HuH-7.5 (cell line): ENCODE data around the gene JDP2.
"Not testable (repeated sequence)": the region's sequence is repeated elsewhere in the genome, so short reads cannot be mapped to it uniquely, and the experiment has no call there.

Experiments used
- DNase-seq: peaks from one replicate; pipeline ENCODE4 v3.0.0; 2011; ENCODE audit warnings: low spot score

Gene JDP2

DNA sequence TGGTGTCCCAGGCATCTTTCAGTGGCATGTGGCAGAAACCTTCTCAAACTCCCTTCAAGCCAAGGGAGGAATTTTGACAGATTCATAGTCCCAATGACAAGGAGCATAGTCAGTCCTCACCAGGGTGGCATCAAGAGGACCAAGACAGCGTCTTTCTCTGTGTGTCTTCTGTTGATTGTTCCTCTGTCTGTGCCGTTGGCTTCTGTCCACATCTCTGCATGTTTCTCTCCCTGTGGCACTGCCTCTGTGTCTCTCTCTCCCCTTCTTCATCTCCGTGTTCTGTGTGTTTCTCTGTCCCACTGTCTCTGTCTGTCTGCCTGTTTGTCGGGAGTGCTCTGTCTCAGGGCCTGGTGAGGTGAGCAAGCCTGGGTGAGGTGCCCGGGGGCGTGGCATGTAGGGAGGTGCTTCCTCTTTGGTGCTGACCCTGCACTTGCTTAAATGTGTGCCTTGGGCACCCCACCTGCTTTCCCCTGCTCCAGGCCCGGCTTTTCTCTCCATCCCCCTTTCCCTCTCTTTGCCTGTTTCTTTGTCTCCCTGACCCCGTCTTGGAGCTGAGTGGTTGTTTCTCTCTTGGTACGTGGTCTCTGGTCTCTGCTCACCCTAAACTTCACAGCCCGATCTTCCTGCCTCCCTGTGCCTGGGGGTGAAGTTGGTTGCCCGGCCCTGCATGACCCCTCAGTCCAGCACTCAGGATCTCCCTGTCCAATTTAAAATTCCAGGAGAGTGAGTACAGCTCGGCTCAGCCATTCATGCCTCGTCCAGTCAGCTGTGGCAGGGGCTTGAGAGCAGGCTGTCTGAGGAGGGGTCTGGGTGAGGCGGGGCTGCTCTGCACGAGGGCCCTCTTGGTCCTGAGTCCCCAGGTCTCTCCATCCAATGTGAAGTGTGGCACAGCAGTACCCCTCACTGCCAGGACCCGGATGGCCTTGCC, 28.5 kb downstream of the JDP2 start:
- DNase-seq: no peak

DNA sequence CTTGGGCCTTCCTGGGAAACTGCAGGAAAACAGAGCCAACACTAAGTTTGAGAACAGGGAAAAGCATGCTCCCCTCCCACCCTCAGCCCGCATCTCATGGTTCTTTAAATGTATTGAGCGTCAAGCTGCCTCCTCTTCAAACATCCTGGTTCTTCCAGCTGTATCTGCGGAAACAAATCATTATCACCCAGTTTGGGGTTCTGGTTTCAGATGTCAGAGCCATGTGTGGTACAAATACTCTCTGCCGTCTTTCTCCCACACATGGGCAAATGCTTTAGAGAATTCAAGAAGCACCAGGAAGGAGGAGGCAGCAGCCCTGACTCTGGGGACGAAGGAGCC, 29.1 kb downstream of the JDP2 start:
- no peak for DNase-seq

DNA sequence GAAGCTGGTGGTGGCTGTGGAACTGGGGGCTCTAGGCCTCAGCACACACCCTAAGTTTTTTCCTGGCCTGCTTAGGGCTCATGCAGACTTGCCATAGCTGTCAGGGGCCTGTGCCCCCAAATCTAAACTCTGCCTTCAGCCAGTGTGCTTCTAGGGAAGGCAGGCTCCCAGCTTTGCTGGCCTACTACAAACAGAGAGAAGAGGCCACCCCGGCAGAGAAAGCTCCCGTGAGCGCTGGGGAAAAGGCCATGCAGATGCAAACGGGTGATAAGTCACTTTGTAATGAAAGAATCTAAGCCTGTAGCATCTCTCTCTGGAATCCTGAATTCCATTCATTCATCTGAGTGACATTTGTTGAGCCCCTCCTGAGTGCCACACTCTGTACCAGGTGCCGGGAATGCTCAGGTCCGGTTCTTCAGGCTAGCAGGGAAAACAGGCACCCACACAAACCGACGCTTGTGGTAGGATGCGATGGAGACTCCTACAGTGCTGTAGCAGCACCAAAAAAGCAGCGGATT, 29.9 kb downstream of the JDP2 start:
- no peak for DNase-seq

DNA sequence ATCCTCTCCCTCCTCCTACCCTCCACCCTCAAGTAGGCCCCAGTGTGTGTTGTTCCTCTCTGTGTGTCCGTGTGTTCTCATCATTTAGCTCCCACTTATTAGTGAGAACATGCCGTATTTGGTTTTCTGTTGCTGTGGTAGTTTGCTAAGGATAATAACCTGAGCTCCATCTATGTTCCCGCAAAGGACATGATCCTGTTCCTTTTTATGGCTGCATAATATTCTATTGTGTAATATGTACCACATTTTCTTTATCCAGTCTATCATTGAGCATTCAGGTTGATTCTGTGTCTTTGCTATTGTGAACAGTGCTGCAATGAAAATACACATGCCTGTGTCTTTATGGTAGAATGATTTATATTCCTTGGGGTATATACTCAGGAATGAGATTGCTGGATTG, 30.5 kb downstream of the JDP2 start:
- DNase-seq: no peak

DNA sequence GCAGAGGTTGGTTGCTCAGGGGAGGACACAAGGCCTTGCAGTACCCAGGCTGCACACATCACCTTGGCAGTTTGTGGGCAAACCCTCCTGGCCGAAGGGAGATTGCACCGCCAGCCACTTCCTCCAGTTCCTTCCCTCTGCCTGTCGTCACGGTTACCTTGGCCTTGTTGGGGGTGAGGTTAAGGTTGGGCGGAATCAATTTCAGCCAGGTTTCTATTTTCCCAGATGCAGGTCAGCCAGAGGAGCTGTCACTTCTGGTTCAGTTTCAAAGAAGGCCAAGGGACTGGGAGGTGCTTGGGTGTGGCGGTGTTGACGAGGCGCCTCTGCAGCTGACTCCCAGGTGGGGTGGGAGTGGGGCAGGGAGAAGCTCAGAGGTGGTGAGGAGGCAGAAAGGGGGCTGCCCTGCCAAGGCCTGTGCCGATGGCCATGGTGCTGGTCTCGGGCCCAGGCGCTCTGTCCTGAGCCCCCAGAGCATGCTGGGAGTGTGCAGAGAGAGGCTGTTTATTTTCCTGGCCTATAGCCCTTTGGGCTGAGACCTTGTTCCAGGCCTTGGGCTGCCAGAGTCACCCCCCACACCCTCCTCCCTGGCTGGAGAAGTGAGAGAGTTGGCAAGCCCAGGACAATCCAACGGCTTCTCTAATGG, 31.4 kb downstream of the JDP2 start:
- no peak for DNase-seq

DNA sequence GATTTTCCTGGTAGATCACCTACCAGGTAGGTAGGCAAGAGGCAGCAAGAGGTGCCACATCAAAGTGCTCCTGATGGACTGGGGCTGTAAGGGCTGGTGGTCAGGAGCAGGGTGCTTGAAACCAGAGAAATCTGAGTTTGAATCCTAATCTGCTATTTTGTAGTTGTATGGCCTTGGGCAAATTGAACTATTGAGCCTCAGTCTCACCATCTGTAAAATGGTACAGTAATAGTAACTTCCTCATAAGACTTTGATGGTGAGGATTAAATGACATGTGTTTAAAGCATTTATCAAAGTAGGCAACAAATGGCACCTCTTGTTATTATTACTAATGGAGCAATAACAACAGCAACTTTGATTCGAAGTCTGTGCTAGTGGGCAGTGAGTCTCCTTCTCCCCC, 32.0 kb downstream of the JDP2 start:
- DNase-seq: no peak

DNA sequence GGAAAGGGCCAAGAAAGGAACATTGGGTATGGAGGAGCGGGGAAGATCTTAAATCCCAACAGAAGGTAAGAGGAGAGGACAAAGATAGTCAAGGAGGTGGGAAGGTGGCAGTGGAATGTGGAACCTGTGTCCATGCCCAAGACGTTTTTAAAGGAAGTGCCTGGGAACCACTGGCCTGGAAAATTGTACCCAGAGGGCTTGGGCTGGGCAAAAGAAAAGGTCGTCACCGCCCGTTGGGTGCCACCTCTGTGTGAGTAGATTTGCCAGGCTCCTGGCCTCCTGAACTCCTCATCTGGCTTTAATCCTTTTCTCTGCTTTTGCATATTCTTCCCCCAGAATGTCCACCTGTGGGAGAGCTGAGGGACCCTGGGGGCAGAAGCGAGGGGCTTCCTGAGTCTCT, 32.6 kb downstream of the JDP2 start:
- no peak for DNase-seq

DNA sequence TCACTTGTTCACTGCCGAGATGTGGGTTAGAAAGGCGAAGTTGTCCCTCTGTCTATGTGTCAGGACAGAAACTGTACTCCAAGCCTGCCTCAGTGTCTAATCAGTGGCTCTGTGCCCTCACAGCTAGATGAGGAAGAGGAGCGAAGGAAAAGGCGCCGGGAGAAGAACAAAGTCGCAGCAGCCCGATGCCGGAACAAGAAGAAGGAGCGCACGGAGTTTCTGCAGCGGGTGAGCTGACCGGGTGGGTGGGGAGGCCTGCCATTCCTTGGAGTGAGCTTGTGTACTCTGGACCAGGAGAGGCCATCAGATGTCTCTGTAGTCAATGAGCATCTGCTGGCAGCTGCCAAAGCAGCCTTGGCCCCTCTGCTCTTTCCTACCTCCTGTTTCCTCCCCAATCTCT, 33.5 kb downstream of the JDP2 start:
- no peak for DNase-seq

DNA sequence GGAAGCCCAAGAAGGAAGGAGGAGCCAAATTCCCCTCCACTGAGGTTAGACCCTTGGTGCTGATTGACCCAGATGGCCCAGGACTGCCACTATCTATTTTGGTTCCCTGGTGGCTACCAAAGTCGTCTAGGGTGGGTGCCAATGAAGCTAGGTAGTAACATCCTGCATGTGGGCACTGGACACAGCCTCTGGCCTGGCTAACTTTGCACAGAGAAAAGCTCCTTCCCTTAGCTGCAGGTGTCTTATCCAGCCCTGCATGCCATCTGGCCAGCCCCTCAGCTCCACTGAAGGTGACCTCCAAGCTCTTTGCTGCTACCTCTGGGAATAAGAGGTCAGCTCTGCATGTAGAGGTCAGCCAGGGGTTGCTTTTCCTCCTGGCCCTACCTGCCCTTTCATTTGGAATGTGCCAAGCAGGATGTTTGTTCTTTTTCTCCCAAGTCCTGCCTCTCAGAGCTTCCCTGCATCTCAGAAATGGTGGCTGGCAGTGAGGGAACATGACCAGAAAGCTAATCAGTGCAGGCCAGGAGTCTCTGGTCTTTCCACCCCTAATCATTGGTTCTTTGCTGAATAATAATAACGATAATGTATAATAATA, 34.0 kb downstream of the JDP2 start:
- no peak for DNase-seq

DNA sequence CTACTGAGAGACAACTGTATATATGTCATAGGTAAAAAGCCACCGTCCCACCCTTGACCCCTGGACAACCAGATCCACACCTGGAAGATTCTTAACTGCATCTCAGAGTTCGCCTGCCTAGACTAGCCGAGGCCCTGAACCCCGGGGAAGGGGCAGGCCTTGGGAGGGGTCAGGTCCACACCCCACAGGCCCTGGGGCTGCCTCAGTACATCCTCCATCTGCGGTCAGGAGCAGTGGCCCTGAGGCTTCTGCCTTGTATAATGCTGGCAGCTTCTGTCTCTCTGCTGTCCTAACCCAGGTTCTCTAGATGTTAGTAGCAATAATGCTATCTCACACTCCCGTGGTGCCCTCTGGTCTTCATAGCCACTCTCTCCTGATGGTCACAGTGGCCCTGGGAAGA, 36.8 kb downstream of the JDP2 start:
- DNase-seq: no peak

DNA sequence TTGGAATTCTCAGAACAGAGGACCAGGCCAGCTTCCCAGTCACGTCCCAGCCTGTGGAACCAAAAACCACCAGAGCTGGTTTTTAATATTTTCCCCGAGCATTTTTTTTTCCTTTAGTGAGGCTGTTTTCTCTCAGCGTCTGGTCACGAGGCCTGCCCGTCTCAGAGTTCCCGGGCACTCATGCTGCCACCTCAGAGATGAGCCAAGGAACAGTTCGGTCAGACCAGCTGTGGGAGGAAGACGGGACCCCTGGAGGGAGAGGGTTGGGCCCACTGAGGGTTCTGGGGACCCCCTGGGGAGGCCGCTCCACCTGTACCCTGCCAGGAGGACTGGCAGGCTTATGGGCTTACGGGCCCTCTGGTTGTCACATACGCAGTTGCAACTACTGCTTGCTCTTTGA, 39.9 kb downstream of the JDP2 start:
- no peak for DNase-seq

DNA sequence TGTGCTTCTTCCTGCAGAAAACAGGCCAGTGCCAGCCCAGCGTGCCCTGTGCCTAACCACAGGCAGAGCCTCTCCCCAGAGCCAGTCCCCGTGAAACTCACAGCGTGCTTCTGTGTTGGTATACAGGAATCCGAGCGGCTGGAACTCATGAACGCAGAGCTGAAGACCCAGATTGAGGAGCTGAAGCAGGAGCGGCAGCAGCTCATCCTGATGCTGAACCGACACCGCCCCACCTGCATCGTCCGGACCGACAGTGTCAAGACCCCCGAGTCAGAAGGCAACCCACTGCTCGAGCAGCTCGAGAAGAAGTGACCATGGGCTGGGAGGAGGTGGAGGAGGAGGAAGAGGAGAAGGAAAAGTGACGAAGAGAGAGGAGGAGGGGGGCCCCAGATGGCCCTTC, 41.3 kb downstream of the JDP2 start:
- DNase-seq: no peak

DNA sequence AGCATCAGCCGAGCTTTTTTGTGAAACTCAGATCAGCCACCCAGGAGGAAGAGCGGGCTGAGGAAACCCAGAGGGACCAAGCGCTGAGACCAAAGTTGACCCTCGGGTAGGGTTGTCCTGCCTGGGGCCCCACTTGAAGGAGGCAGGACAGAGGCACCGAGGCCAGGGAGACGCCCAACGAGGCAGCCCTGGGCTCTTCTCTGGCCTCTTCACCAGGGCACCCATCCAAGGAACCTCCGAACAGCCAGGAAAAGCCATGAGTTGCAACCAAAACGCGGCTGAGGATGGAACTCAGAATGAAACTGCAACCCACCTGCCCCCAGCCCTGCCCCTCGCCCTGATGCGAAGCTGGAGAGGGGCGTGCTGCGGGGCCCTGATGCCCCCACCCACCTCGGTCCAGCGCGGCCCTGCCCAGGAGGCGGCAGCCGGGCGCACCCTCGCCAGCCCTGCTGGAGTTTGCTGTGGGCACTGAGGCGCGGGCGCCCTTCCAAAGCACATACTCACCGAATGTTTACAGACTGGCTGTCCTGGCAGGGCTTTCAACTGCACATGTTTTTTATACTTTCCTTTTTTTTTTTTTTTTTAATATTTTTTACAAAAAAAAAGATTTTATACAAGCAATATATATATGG, 41.9 kb downstream of the JDP2 start:
- no peak for DNase-seq

DNA sequence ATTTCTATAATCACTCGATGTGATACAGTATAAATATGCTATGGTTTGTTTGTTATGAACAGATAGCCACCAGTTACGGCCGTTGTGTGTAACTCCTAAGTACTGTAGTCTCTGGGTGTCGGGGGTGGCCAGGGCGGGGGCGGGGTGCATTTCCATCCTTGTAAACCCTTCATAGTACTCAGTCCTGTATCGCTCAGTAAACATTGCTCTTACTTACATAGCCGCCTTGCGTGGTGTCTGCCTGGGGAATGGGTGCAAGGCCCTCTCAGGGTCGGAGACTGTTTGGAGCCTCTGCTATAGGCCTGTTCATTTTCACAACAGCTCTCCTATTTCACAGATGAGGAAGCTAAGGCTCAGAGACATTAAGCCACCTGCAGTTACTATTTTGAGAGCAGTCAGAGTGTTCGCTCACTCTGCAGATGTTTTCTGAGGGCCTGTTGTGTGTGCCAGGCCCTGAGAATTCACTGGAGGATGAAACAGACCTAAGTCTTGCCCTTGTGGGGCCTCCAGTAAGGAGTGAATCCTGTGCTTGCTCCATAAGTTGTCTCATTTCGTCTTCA, 42.5 kb downstream of the JDP2 start:
- no peak for DNase-seq

DNA sequence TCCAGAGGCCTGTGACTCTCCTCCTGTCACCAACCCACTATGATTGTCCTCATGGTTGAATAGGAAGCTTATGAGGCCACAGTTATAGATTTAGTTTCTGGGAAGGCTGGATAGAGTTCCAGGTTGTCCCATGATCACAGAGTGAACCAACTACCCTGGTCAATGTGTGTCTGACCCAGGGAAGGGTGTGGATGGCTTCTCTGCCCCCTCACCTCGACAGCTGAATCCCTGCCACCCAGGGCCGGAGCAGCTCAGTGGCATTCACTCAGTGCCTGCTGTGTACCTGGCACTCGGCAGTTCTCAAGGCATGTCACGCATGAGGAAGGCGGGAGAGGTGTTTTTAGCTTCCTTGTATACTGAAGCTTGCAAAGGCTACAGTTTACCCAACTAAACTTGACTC, 43.2 kb downstream of the JDP2 start:
- DNase-seq: no peak

DNA sequence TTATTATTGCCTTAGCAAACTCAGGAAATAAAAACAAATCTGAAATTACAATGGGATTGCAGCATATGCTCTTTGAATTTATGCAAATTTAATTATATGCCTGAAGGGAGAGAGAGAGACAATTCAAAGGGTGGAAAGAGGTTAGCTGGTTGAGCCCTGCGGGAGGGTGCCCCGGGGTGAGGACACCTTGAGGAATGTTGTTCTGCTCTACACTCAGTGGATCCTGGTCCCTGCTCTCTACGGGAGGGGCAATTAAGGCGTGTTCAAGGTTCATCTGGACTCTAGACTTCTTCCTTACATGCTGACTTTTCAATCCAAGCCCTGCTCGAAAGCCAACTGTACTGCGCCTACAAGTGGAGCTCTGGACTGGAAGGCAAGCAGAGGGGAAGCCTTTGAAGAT, 46.3 kb downstream of the JDP2 start:
- not testable (repeated sequence) for DNase-seq

DNA sequence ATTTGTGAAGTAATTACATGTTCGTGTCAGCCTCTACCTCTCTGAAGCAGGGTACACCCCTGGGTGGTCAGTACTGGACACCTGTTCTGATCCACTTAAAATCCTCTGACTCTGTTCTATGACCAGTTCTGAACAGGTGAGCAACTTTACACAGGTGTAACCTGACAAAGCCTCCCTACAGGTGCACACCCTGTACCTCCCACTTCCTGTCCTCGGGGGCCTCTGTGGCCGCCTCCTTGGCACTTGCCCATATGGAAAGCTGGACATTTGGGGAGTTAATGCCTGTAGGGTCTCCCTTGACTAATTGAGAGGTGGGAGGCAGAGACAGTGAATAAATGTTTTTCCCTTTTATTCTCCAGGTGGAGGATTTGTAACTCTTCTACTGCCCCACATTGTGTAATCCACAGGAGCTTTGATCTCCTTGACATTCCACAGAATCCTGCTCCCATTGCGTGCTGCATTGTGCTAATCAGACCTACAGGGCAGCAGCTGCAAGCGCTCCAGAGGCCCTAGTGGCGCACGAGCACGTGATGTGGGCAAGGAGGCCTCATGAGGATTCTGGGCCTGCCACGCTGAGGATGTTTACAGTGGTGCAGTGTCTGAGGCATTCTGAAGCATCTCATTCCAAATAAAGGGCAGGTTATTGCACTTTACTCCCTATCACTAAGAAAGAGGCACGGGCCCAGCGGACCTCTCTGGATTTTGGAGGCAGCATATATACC, 48.6 kb downstream of the JDP2 start:
- no peak for DNase-seq

DNA sequence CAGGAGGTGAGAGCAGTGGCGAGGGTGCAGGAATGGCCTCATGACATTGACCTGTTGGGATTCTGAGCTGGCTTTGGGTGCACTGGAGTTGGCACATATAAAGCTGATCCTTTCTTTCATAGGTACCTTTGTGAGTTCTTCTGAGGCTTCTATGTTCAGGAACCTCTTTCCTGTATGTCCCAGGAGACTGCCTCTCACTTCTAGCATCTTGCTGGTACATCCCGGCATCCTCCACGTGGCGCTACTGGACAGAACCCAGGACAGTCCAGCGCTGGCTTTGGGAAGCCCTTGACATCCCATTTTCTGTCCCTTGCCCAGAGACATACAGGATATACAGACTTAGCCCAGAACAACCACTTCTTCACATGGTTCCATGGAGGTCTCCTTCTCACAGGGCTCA, 50.1 kb downstream of the JDP2 start:
- DNase-seq: no peak

DNA sequence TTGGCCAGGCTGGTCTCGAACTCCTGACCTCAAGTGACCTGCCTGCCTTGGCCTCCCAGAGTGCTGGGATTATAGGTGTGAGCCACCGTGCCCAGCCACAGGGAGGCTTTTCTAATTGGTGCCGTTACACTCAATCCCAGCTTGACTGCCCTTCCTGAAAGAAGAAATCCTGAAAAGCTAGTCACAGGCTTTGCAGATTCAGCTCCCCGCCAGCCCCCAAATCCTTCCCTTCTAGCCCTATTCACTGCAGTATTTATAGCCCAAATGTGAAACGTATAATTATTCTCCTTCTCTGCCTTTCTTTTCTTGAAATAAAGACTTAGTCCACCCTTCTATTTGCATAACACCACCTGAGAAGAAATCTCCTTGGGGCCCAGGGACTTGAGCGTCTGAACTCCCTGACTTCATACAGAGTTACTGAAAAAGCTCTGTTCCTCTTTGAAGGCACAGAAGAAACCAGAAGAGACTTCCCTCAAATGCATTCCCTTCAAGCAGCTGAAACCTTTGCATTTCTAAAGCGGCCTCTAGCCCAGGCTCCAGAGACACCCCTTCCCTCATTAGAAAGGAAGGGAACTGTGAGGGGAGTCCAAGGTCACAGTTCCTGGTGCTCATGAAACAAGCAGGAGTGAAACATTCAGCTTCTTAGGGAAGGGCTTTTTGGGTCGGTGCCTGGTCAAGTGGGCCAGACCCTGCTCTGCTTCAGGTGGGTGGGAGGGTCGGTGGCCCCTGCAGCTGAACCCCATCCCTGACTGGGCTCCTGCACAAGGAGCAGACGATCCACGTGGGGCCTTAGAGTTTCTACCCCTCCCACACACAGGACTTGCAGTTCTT, 52.2 kb downstream of the JDP2 start:
- no peak for DNase-seq

DNA sequence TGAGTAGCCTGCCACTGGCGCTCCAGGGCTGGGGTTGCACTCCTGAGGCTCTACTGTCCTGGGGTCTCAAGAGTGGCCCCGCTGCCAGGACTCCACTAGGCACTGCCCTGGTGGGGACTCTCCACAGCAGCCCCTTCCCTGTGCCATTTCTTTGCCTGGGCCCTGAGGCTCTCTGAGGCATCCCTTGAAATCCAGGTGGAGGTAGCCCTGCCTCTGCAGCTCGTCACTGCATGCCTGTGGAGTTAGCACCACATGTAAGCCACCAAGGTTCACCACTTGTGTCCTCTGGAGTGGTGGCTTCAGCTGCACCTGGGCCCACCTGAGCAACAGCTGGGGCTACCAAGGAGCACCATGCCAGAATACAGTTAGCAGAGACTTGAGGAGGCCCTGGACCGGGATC, 54.5 kb downstream of the JDP2 start:
- no peak for DNase-seq
